Glutamatergic neuron (in vitro differentiated cells): ENCODE measurements around the gene BACH2. TPM values are rescaled to one million over a fixed set of nuclear protein-coding genes. Genes with fewer than 3 reads are reported as not detected.

Experiments
- DNase-seq: peaks from one replicate; pipeline ENCODE4 v3.0.0; 2022
- H3K27ac Mint-ChIP-seq: one replicate; pipeline ENCODE4 v1.8.0; 2020; ENCODE audit warnings: mild to moderate bottlenecking, mixed read lengths, inconsistent platforms; ENCODE audit not compliant: unreplicated experiment
- H3K27me3 Mint-ChIP-seq: one replicate; pipeline ENCODE4 v1.8.0; 2020; ENCODE audit warnings: mild to moderate bottlenecking, moderate library complexity, mixed read lengths, inconsistent platforms; ENCODE audit not compliant: unreplicated experiment
- H3K36me3 Mint-ChIP-seq: one replicate; pipeline ENCODE4 v1.8.0; 2020; ENCODE audit warnings: mild to moderate bottlenecking, mixed read lengths, inconsistent platforms; ENCODE audit not compliant: unreplicated experiment
- H3K4me1 Mint-ChIP-seq: one replicate; pipeline ENCODE4 v1.8.0; 2020; ENCODE audit warnings: mild to moderate bottlenecking, low read depth, mixed read lengths, inconsistent platforms; ENCODE audit not compliant: unreplicated experiment
- H3K4me3 Mint-ChIP-seq: one replicate; pipeline ENCODE4 v1.8.0; 2020; ENCODE audit warnings: mild to moderate bottlenecking, mixed read lengths, inconsistent platforms; ENCODE audit not compliant: unreplicated experiment
- H3K9me3 Mint-ChIP-seq: one replicate; pipeline ENCODE4 v1.8.0; 2020; ENCODE audit warnings: mild to moderate bottlenecking, moderate library complexity, mixed read lengths, inconsistent platforms; ENCODE audit not compliant: unreplicated experiment
- total RNA-seq: library from RNA; stranded (reverse); fragmentation: NEBNext Ultra II Directional; extraction: Animal tissue kit (Norgen Biotek cat#: 25700); gene quantifications from one replicate; pipeline ENCODE4 v1.2.1, GENCODE V29; 2021; ENCODE audit not compliant: unreplicated experiment
- TF ChIP-seq, protein P1 (sequence below): fragments of 200-600 bp; sonication (generic); IDR thresholded peaks from one replicate; pipeline ENCODE4 v1.5.0; 2021; ENCODE audit not compliant: partially characterized antibody, unreplicated experiment

Gene BACH2
- total RNA-seq, 1 donor from 2014 or later: 96.4 TPM

DNA sequence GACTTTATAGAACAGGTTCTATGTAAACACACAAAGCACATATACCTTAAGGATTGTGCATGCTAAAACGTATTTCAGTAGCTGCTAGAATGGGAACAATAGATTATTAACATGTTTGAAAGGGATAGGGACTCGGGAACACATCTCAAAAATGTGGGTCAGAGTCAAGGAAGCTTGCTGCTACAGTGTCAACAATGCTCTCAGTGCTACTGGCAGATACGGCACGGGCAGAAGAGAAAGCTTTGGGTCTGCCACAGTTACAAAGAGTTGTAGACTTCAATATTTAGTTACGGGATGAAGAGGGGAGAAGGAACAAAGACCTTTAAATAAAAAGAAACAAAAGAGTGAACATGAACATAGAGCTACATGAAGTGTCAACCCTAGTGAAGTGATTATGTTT lies 170.5 kb downstream of the BACH2 start:
- no peak overlapping the region for H3K4me3 Mint-ChIP-seq
- H3K27ac Mint-ChIP-seq: no peak overlapping the region
- TF ChIP-seq, protein P1, sequence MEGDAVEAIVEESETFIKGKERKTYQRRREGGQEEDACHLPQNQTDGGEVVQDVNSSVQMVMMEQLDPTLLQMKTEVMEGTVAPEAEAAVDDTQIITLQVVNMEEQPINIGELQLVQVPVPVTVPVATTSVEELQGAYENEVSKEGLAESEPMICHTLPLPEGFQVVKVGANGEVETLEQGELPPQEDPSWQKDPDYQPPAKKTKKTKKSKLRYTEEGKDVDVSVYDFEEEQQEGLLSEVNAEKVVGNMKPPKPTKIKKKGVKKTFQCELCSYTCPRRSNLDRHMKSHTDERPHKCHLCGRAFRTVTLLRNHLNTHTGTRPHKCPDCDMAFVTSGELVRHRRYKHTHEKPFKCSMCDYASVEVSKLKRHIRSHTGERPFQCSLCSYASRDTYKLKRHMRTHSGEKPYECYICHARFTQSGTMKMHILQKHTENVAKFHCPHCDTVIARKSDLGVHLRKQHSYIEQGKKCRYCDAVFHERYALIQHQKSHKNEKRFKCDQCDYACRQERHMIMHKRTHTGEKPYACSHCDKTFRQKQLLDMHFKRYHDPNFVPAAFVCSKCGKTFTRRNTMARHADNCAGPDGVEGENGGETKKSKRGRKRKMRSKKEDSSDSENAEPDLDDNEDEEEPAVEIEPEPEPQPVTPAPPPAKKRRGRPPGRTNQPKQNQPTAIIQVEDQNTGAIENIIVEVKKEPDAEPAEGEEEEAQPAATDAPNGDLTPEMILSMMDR: no peak
- no peak for DNase-seq
- H3K27me3 Mint-ChIP-seq: no peaks in the 10 kb centered on the region
- H3K4me1 Mint-ChIP-seq: no peaks in the 10 kb centered on the region
- H3K36me3 Mint-ChIP-seq: peaks cover 6% of the 10 kb centered on the region
- peaks cover 4% of the 10 kb centered on the region for H3K9me3 Mint-ChIP-seq

DNA sequence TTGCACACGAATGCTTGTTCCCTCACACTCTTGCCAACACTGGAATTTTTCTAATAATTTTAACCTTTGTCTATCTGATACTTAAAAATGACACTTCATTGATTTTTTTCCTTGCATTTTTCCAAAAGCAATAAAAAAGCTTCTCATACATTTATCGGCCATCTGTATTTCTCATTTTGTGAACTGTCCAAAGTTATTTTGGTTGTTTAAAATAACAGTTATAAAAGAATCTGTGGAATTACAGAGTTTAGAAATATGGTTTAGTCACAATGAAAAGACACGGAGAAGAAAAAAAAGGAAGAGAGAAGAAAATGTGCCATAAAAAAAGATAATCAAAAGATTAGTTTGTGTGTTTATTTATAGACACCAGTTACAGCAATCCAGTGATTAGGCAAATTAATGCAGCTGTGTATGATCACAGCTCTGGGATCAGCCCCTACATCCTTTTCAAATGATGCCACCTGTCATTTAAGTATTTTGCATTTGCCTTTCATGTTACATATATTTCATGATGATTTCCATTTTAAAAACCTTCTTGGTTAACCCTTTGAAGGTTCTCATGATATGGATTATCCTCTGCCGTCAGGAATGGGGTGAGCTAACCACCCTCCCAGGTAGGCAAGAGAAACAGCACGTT lies 171.7 kb downstream of the BACH2 start:
- no peak overlapping the region for H3K4me3 Mint-ChIP-seq
- no peaks in the 10 kb centered on the region for H3K4me1 Mint-ChIP-seq
- DNase-seq: no peak
- H3K36me3 Mint-ChIP-seq: peaks cover 6% of the 10 kb centered on the region
- no peaks in the 10 kb centered on the region for H3K27me3 Mint-ChIP-seq
- peaks cover 4% of the 10 kb centered on the region for H3K9me3 Mint-ChIP-seq
- TF ChIP-seq, protein P1: no peak
- no peak overlapping the region for H3K27ac Mint-ChIP-seq

DNA sequence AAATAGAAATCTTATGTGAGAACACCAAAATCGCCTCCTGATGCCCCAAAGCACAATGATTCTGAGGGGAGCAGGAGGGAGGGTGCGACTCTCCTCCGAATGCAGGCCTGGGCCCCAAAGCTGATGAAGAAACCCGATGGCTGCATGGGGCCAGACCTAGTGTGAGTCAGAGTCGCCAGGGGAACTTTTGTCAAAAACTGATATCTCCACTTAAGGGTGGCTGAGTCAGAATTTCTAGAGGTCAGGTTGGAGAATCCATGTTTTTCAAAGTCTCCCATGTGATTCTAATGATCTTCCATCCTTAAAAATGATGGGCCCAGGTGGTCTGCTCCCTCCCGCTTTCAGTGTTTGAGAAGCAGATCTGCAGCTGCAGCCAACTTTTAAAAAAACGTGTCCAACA lies 172.8 kb downstream of the BACH2 start:
- no peak for DNase-seq
- Mint-ChIP-seq H3K9me3 (peaks cover 4% of the 10 kb centered on the region), H3K27me3 (peaks cover 1% of the 10 kb centered on the region), H3K27ac (no peak overlapping the region), H3K4me1 (no peaks in the 10 kb centered on the region), H3K4me3 (no peak overlapping the region), H3K36me3 (peaks cover 6% of the 10 kb centered on the region)
- TF ChIP-seq, protein P1: no peak

DNA sequence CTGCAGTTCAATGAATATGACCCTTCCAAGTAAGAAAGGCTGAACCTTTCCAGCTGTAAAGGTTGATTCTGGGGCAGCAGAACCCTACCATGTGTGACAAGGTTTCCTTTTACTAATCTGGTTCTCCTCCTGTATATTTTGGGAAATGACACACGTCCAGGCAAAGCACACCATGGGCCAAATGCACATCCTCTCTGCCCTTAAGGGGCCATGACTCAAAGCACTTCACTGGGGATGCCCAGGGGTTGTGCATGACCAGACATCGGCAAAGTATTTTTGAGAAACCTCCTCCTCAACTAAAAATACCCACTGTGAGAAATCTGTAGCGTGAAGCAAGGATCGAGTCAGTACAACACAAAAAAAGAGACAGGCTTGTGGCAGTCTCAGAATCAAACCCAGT lies 174.7 kb downstream of the BACH2 start:
- no peak overlapping the region for H3K27ac Mint-ChIP-seq
- no peak overlapping the region for H3K4me3 Mint-ChIP-seq
- peaks cover 6% of the 10 kb centered on the region for H3K9me3 Mint-ChIP-seq
- TF ChIP-seq, protein P1: no peak
- DNase-seq: no peak
- no peaks in the 10 kb centered on the region for H3K4me1 Mint-ChIP-seq
- peaks cover 7% of the 10 kb centered on the region for H3K36me3 Mint-ChIP-seq
- peaks cover 5% of the 10 kb centered on the region for H3K27me3 Mint-ChIP-seq

DNA sequence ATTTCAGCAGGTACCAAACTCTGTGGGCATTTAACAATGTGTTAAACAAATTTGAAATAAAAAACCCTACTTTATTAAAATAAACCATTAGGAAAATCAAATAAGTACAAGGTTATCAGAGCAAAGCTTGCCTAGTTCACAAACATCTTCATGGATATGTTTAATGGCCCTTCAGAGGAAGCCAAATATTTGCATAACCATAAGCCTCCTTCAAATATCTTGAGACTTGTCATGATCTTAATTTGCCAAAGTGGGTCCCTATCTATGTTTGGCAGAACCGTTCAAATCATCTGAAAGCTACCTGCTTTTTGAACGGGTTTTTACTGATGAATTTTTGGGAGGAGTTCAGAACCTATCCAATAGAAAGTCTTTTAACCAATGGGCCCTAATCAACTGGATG lies 176.3 kb downstream of the BACH2 start:
- H3K36me3 Mint-ChIP-seq: peaks cover 20% of the 10 kb centered on the region
- no peak overlapping the region for H3K4me3 Mint-ChIP-seq
- peaks cover 7% of the 10 kb centered on the region for H3K27me3 Mint-ChIP-seq
- no peaks in the 10 kb centered on the region for H3K4me1 Mint-ChIP-seq
- DNase-seq: no peak
- no peak overlapping the region for H3K27ac Mint-ChIP-seq
- H3K9me3 Mint-ChIP-seq: peaks cover 4% of the 10 kb centered on the region
- TF ChIP-seq, protein P1: no peak
